NCI-H146 (cell line): ENCODE data around the gene FBXL17.

Experiments used
- DNase-seq: peaks from one replicate; lab custom pipeline; 2025; lab: John Stamatoyannopoulos, UW

FBXL17 gene

GRCh38 chr5:108084105-108084504 lies 297.8 kb downstream of the FBXL17 start:
- no peak for DNase-seq

- no peak for DNase-seq
Measured at GRCh38 chr5:108083232-108083631, 298.7 kb downstream of the FBXL17 start.

- DNase-seq: no peak
Measured at GRCh38 chr5:108081707-108082106, 300.2 kb downstream of the FBXL17 start.

- no peak for DNase-seq
Measured at GRCh38 chr5:108079753-108080152, 302.1 kb downstream of the FBXL17 start.

- DNase-seq: no peak
Measured at GRCh38 chr5:108078882-108079281, 303.0 kb downstream of the FBXL17 start.

GRCh38 chr5:108078345-108078744 lies 303.6 kb downstream of the FBXL17 start:
- no peak for DNase-seq

GRCh38 chr5:108074626-108075025 lies 307.3 kb downstream of the FBXL17 start:
- DNase-seq: no peak

- no peak for DNase-seq
Measured at GRCh38 chr5:108064302-108064701, 317.6 kb downstream of the FBXL17 start.

GRCh38 chr5:108061941-108062340 lies 320.0 kb downstream of the FBXL17 start:
- DNase-seq: no peak

GRCh38 chr5:108060340-108060739 lies 321.6 kb downstream of the FBXL17 start:
- no peak for DNase-seq

- no peak for DNase-seq
Measured at GRCh38 chr5:108059334-108059733, 322.6 kb downstream of the FBXL17 start.

- no peak for DNase-seq
Measured at GRCh38 chr5:108054349-108054748, 327.5 kb downstream of the FBXL17 start.

GRCh38 chr5:108046955-108047670 lies 334.8 kb downstream of the FBXL17 start:
- no peak for DNase-seq

GRCh38 chr5:108036482-108036881 lies 345.4 kb downstream of the FBXL17 start:
- no peak for DNase-seq

- DNase-seq: no peak
Measured at GRCh38 chr5:108028883-108029282, 353.0 kb downstream of the FBXL17 start.

GRCh38 chr5:108028412-108028811 lies 353.5 kb downstream of the FBXL17 start:
- DNase-seq: no peak

- no peak for DNase-seq
Measured at GRCh38 chr5:108025957-108026356, 355.9 kb downstream of the FBXL17 start.

GRCh38 chr5:108024986-108025385 lies 356.9 kb downstream of the FBXL17 start:
- DNase-seq: no peak

GRCh38 chr5:108016101-108016500 lies 365.8 kb downstream of the FBXL17 start:
- DNase-seq: no peak

- DNase-seq: no peak
Measured at GRCh38 chr5:108006791-108007190, 375.1 kb downstream of the FBXL17 start.

- DNase-seq: no peak
Measured at GRCh38 chr5:108003178-108003577, 378.7 kb downstream of the FBXL17 start.

- no peak for DNase-seq
Measured at GRCh38 chr5:108001222-108001621, 380.7 kb downstream of the FBXL17 start.

- no peak for DNase-seq
Measured at GRCh38 chr5:107997338-107997980, 384.4 kb downstream of the FBXL17 start.

- DNase-seq: no peak
Measured at GRCh38 chr5:107993341-107993740, 388.6 kb downstream of the FBXL17 start.
